SK-N-SH (cell line): ENCODE measurements around the gene TACR2. TPM values are rescaled to one million over a fixed set of nuclear protein-coding genes. Genes with fewer than 3 reads are reported as not detected.

Experiments
- CTCF ChIA-PET: fragments of 300-600, 350-600 bp; formaldehyde crosslinking; extraction: SDS; loops from one replicate; lab custom pipeline; 2021; lab: Yijun Ruan, JAX
- POLR2A ChIA-PET: fragments of 350-600 bp; sonication (Branson Sonifier 250); formaldehyde crosslinking; extraction: SDS; loops from one replicate; lab custom pipeline; 2020; ENCODE audit warnings: antibody characterized with exemption, inconsistent platforms; lab: Yijun Ruan, JAX
- DNase-seq: peaks from one replicate; pipeline ENCODE4 v3.0.0; 2012
- H2AFZ ChIP-seq: fragments of 200-600 bp; sonication (generic); 2 replicates; pipeline ENCODE4 v1.8.1; 2016; ENCODE audit warnings: antibody characterized with exemption, mild to moderate bottlenecking, low read depth
- H3F3A ChIP-seq: fragments of 200-600 bp; sonication (generic); replicated peaks from 2 replicates; pipeline ENCODE3; 2016; ENCODE audit warnings: antibody characterized with exemption, mild to moderate bottlenecking; ENCODE audit not compliant: insufficient read depth
- H3K27ac ChIP-seq, 2 experiments: fragments of 200-500 bp in 1 of 2; fragments of 200-600 bp in 1 of 2; sonication (Bioruptor generic) in 1 of 2; sonication (generic), shearing (Covaris generic) in 1 of 2; 2 replicates each; pipeline versions ENCODE4 v1.5.1 to v1.6.1; 2014 to 2016; ENCODE audit warnings: low read depth in 2 of 2, inconsistent platforms in 1 of 2, low read length in 1 of 2, mild to moderate bottlenecking in 1 of 2, mixed read lengths in 1 of 2
- H3K27me3 ChIP-seq: fragments of 200-600 bp; sonication (generic), shearing (Covaris generic); 2 replicates; pipeline ENCODE4 v1.6.1; 2016; ENCODE audit warnings: mixed run types; ENCODE audit not compliant: insufficient read depth
- H3K36me3 ChIP-seq, 2 experiments: fragments of 200-500 bp in 1 of 2; fragments of 200-600 bp in 1 of 2; sonication (Bioruptor generic) in 1 of 2; sonication (generic) in 1 of 2; replicated peaks in 1 of 2; 2 replicates each; pipeline versions ENCODE3 to v1.5.1; 2014 to 2016; ENCODE audit warnings: low read length in 1 of 2, mild to moderate bottlenecking in 1 of 2; ENCODE audit not compliant: insufficient read depth in 2 of 2, control insufficient read depth in 1 of 2
- H3K4me1 ChIP-seq, 2 experiments: fragments of 200-500 bp in 1 of 2; fragments of 200-600 bp in 1 of 2; sonication (Bioruptor generic) in 1 of 2; sonication (generic), shearing (Covaris generic) in 1 of 2; 2 replicates each; pipeline versions ENCODE4 v1.5.1 to v1.6.1; 2014 to 2016; ENCODE audit warnings: low read depth in 1 of 2, low read length in 1 of 2, mixed run types in 1 of 2; ENCODE audit not compliant: insufficient read depth in 2 of 2, control insufficient read depth in 1 of 2
- H3K4me2 ChIP-seq: fragments of 200-600 bp; sonication (generic), shearing (Covaris generic); 2 replicates; pipeline ENCODE4 v1.6.1; 2017; ENCODE audit warnings: mixed run types
- H3K4me3 ChIP-seq, 2 experiments: fragments of 200-500 bp in 1 of 2; fragments of 200-600 bp in 1 of 2; sonication (Bioruptor generic) in 1 of 2; sonication (generic), shearing (Covaris generic) in 1 of 2; 2 replicates each; pipeline versions ENCODE4 v1.5.1 to v1.8.1; 2014 to 2016; ENCODE audit warnings: low read depth in 2 of 2, inconsistent platforms in 1 of 2, low read length in 1 of 2, mild to moderate bottlenecking in 1 of 2, mixed read lengths in 1 of 2, moderate library complexity in 1 of 2
- H3K79me2 ChIP-seq: fragments of 200-600 bp; sonication (generic); 2 replicates; pipeline ENCODE4 v1.8.1; 2017; ENCODE audit warnings: mild to moderate bottlenecking; ENCODE audit not compliant: insufficient read depth
- H3K9ac ChIP-seq: fragments of 200-600 bp; sonication (generic); 2 replicates; pipeline ENCODE4 v1.6.1; 2017; ENCODE audit warnings: mixed run types
- H3K9me2 ChIP-seq: fragments of 200-600 bp; sonication (generic); 2 replicates; pipeline ENCODE4 v1.6.1; 2017; ENCODE audit warnings: mixed run types
- H3K9me3 ChIP-seq: fragments of 200-600 bp; sonication (generic); 2 replicates; pipeline ENCODE4 v1.6.1; 2017; ENCODE audit warnings: mixed run types, mild to moderate bottlenecking, moderate library complexity
- H4K20me1 ChIP-seq: fragments of 200-600 bp; sonication (generic); 2 replicates; pipeline ENCODE4 v1.6.1; 2017; ENCODE audit warnings: mild to moderate bottlenecking, mixed run types; ENCODE audit not compliant: insufficient read depth
- CHD2 ChIP-seq: fragments of 150-350 bp; IDR thresholded peaks from 2 replicates; pipeline ENCODE4 v1.6.1; 2018; ENCODE audit warnings: low read length; ENCODE audit not compliant: partially characterized antibody
- ELF1 ChIP-seq: IDR thresholded peaks from 2 replicates; pipeline ENCODE4 v1.4.0; 2012
- EP300 ChIP-seq, 2 experiments: IDR thresholded peaks; 2 replicates each; pipeline versions ENCODE4 v1.4.0 to v1.6.1; 2012; ENCODE audit warnings: borderline replicate concordance in 1 of 2, low read depth in 1 of 2, low read length in 1 of 2
- EZH2phosphoT487 ChIP-seq: fragments of 200-600 bp; sonication (generic); IDR thresholded peaks from 2 replicates; pipeline ENCODE4 v1.6.1; 2017; ENCODE audit warnings: low read depth, mixed run types, mild to moderate bottlenecking, antibody characterized with exemption, moderate library complexity, borderline replicate concordance
- FOXJ3 ChIP-seq: sonication (generic); formaldehyde crosslinking; IDR thresholded peaks from 2 replicates; pipeline ENCODE4 v1.5.1; 2020; ENCODE audit warnings: mild to moderate bottlenecking, missing genetic modification reagents
- GABPA ChIP-seq: IDR thresholded peaks from 2 replicates; pipeline ENCODE4 v1.4.0; 2012; ENCODE audit warnings: low read depth, mild to moderate bottlenecking
- GATA2 ChIP-seq: sonication (generic); formaldehyde crosslinking; IDR thresholded peaks from 2 replicates; pipeline ENCODE4 v1.5.0; 2020; ENCODE audit warnings: mild to moderate bottlenecking, missing genetic modification reagents
- NRF1 ChIP-seq: IDR thresholded peaks from 2 replicates; pipeline ENCODE4 v1.6.1; 2012; ENCODE audit warnings: low read depth, mild to moderate bottlenecking, low read length
- POLR2AphosphoS5 ChIP-seq: IDR thresholded peaks from 2 replicates; pipeline ENCODE4 v1.6.1; 2012; ENCODE audit warnings: low read depth, low read length
- RAD21 ChIP-seq: IDR thresholded peaks from 2 replicates; pipeline ENCODE4 v1.6.1; 2012; ENCODE audit warnings: mild to moderate bottlenecking, low read length
- RCOR1 ChIP-seq: fragments of 150-350 bp; IDR thresholded peaks from 2 replicates; pipeline ENCODE4 v1.6.1; 2017; ENCODE audit warnings: antibody characterized with exemption, low read length
- RXRA ChIP-seq: IDR thresholded peaks from 2 replicates; pipeline ENCODE4 v1.4.0; 2012; ENCODE audit warnings: low read depth, mild to moderate bottlenecking, borderline replicate concordance
- SIN3A ChIP-seq: IDR thresholded peaks from 2 replicates; pipeline ENCODE4 v1.6.1; 2012; ENCODE audit warnings: low read depth, mild to moderate bottlenecking, low read length, moderate library complexity, borderline replicate concordance
- SMC3 ChIP-seq: IDR thresholded peaks from 2 replicates; pipeline ENCODE4 v1.6.1; 2012; ENCODE audit warnings: low read depth, low read length, improper control_type of control experiment
- WGBS: methylation state at CpG from one replicate; pipeline ENCODE4 v1.1.6; 2017; ENCODE audit warnings: low lambda C conversion rate; 5-methylcytosine and 5-hydroxymethylcytosine counted together
- polyA plus RNA-seq, 3 experiments: library from polyadenylated mRNA; depleted of rRNA; stranded (reverse); fragments of >200 nt; gene quantifications; 2 replicates each; pipeline ENCODE4 v1.2.3, GENCODE V29; 2012
- TF ChIP-seq, protein P1 (sequence below): IDR thresholded peaks from 2 replicates; pipeline ENCODE4; 2012
- TF ChIP-seq, protein P2 (sequence below): IDR thresholded peaks from 2 replicates; pipeline ENCODE4 v1.4.0; 2012; ENCODE audit warnings: low read depth, borderline replicate concordance
- TF ChIP-seq, protein P3 (sequence below): IDR thresholded peaks from 2 replicates; pipeline ENCODE4 v1.4.0; 2012; ENCODE audit warnings: low read depth, borderline replicate concordance
- TF ChIP-seq, protein P4 (sequence below): fragments of 200-600 bp; sonication (generic); IDR thresholded peaks from 2 replicates; pipeline ENCODE4 v1.6.1; 2017; ENCODE audit warnings: antibody characterized with exemption, mild to moderate bottlenecking, moderate library complexity
- TF ChIP-seq, protein P5 (sequence below): fragments of 150-350 bp; IDR thresholded peaks from 2 replicates; pipeline ENCODE4 v1.6.1; 2016; ENCODE audit warnings: mild to moderate bottlenecking, low read depth, low read length

Gene TACR2
- polyA plus RNA-seq, 1 of the 3 experiments (the other 2 are of a cell fraction) = 0.02 TPM

DNA sequence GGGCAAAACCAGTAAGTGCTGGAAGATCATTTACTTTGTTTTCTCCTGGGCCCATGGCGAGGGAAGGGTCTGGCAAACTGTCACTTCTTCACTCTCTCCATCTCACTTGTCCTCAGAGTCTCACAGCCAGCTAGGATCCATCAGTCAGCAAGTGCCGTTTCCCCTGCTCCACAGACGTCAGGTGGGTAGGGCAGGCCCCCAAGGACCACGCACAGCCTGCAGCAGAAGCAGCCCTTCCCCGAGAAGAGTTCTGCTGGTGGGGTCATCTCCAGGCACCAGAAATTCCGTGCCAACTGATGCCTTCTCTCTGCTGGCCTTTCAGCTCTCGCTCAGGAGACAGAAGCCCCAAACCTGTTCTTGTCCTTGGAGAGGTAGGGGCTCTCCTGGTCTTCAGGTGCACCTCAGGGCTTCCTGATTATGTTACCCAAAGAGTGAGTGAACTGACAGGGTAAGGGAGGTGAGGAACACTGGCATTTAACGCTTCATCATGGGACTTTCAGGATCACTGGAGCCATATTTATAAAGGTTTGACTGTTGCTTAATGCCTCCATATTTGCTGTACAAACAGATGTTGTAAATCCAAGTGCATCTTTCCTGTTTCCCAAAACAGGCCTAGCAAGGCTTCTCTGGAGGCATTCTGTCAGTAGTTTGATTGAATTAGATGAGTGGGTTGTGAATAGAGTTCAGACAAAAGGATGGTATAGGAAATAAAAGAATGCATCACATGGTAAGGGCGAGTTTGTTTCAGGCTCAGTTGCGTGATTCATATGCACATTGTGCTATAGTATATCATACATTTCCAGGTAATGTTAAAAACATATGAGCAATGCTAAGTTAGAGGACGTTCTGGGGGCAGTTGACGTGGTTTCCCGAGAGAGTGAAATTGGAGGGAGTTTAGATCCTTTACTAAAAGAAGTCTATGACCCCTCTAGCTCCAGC is 20.9 kb upstream of the TACR2 start:
- no peaks in the 10 kb centered on the region for H3K79me2 ChIP-seq
- peaks cover 9 to 15% of the 10 kb centered on the region in 2 experiments; a peak in 3 of 4 replicates for H3K4me1 ChIP-seq
- no peaks in the 10 kb centered on the region for H3K36me3 ChIP-seq
- no peaks in the 10 kb centered on the region for H3K27me3 ChIP-seq
- WGBS = 81% methylated on average over 13 of the region's 13 CpGs
- no peak overlapping the region for H3K9ac ChIP-seq
- H3F3A ChIP-seq = no peaks in the 10 kb centered on the region
- TF ChIP-seq NRF1 = no peak
- TF ChIP-seq, protein P1, sequence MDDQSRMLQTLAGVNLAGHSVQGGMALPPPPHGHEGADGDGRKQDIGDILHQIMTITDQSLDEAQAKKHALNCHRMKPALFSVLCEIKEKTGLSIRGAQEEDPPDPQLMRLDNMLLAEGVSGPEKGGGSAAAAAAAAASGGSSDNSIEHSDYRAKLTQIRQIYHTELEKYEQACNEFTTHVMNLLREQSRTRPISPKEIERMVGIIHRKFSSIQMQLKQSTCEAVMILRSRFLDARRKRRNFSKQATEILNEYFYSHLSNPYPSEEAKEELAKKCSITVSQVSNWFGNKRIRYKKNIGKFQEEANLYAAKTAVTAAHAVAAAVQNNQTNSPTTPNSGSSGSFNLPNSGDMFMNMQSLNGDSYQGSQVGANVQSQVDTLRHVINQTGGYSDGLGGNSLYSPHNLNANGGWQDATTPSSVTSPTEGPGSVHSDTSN = no peak
- TF ChIP-seq, protein P2, sequence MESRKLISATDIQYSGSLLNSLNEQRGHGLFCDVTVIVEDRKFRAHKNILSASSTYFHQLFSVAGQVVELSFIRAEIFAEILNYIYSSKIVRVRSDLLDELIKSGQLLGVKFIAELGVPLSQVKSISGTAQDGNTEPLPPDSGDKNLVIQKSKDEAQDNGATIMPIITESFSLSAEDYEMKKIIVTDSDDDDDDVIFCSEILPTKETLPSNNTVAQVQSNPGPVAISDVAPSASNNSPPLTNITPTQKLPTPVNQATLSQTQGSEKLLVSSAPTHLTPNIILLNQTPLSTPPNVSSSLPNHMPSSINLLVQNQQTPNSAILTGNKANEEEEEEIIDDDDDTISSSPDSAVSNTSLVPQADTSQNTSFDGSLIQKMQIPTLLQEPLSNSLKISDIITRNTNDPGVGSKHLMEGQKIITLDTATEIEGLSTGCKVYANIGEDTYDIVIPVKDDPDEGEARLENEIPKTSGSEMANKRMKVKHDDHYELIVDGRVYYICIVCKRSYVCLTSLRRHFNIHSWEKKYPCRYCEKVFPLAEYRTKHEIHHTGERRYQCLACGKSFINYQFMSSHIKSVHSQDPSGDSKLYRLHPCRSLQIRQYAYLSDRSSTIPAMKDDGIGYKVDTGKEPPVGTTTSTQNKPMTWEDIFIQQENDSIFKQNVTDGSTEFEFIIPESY = no peak
- TF ChIP-seq SMC3 = no peak
- no peak for TF ChIP-seq FOXJ3
- TF ChIP-seq EP300 (IDR thresholded peaks at IDR 0.05; ENCODE audit: borderline replicate concordance in 1 of 2, low read depth in 1 of 2, low read length in 1 of 2) = no peak
- TF ChIP-seq EZH2phosphoT487 = no peak
- no peak for TF ChIP-seq POLR2AphosphoS5
- no peak for TF ChIP-seq RCOR1
- TF ChIP-seq GABPA = no peak
- no peak for TF ChIP-seq RAD21
- TF ChIP-seq CHD2 = no peak
- TF ChIP-seq GATA2 (CRISPR knock-in tag) = no peak
- no peak for TF ChIP-seq RXRA
- TF ChIP-seq, protein P3, sequence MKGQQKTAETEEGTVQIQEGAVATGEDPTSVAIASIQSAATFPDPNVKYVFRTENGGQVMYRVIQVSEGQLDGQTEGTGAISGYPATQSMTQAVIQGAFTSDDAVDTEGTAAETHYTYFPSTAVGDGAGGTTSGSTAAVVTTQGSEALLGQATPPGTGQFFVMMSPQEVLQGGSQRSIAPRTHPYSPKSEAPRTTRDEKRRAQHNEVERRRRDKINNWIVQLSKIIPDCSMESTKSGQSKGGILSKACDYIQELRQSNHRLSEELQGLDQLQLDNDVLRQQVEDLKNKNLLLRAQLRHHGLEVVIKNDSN = no peak
- TF ChIP-seq, protein P4, sequence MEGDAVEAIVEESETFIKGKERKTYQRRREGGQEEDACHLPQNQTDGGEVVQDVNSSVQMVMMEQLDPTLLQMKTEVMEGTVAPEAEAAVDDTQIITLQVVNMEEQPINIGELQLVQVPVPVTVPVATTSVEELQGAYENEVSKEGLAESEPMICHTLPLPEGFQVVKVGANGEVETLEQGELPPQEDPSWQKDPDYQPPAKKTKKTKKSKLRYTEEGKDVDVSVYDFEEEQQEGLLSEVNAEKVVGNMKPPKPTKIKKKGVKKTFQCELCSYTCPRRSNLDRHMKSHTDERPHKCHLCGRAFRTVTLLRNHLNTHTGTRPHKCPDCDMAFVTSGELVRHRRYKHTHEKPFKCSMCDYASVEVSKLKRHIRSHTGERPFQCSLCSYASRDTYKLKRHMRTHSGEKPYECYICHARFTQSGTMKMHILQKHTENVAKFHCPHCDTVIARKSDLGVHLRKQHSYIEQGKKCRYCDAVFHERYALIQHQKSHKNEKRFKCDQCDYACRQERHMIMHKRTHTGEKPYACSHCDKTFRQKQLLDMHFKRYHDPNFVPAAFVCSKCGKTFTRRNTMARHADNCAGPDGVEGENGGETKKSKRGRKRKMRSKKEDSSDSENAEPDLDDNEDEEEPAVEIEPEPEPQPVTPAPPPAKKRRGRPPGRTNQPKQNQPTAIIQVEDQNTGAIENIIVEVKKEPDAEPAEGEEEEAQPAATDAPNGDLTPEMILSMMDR = no peak
- TF ChIP-seq ELF1 = no peak
- no peak for TF ChIP-seq SIN3A
- TF ChIP-seq, protein P5, sequence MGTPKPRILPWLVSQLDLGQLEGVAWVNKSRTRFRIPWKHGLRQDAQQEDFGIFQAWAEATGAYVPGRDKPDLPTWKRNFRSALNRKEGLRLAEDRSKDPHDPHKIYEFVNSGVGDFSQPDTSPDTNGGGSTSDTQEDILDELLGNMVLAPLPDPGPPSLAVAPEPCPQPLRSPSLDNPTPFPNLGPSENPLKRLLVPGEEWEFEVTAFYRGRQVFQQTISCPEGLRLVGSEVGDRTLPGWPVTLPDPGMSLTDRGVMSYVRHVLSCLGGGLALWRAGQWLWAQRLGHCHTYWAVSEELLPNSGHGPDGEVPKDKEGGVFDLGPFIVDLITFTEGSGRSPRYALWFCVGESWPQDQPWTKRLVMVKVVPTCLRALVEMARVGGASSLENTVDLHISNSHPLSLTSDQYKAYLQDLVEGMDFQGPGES = no peak
- no peak overlapping the region for H3K27ac ChIP-seq
- H3K9me2 ChIP-seq = no peaks in the 10 kb centered on the region
- H4K20me1 ChIP-seq = no peaks in the 10 kb centered on the region
- no peaks in the 10 kb centered on the region for H3K9me3 ChIP-seq
- CTCF ChIA-PET = interaction anchor here (1.0 to 1.5 kb wide), 3 partner anchors 31 to 70 kb away, joined by 3 read pairs; no protein-coding TSS in a partner anchor
- H3K4me2 ChIP-seq = no peak overlapping the region
- POLR2A ChIA-PET = no interaction called here
- peak overlapping the region; percentile 80; the same call in 1 of the 2 replicates for H2AFZ ChIP-seq
- no peak overlapping the region for H3K4me3 ChIP-seq
- no peak for DNase-seq
